Activated T-cell treated with anti-CD3 and anti-CD28 coated beads, Interleukin-2, amount 50 U/mL, for 1 hour (primary cell): ENCODE results near the gene ZNF430.
"Not testable (repeated sequence)": the region's sequence is repeated elsewhere in the genome, so short reads cannot be mapped to it uniquely, and the experiment has no call there.

Experiments
- DNase-seq: peaks from one replicate; pipeline ENCODE4 v3.0.0-alpha.2; 2020

ZNF430 gene

GRCh38 chr19:21020298-21021227 is at the start of gene ZNF430:
TSS of gene ZNF430 (plus strand) at chr19:21020657. CDS start at chr19:21020801, 144 bp downstream.
- DNase-seq, result peak; percentile 84

GRCh38 chr19:20992788-20993187 is 27.7 kb upstream of the ZNF430 start:
- DNase-seq, result not testable (repeated sequence)

- DNase-seq, result peak; percentile 80
Measured at GRCh38 chr19:20999731-21000352, 20.6 kb upstream of the ZNF430 start.

DNA sequence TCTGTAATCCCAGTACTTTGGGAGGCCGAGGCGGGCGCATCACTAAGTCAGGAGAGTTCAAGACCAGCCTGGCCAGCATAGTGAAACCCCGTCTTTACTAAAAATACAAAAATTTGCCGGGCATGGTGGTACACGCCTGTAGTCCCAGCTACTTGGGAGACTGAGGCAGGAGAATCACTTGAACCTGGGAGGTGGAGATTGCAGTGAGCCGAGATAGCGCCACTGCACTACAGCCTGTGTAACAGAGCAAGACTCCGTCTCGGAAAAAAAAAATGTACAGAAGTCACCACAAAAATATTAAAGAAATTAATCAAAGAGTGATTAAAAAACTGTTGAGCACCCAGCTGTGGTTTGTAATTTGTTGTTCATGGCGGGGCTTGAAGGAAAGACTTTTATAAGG is 781 bp downstream of the ZNF430 start:
- not testable (repeated sequence) for DNase-seq

GRCh38 chr19:21022996-21023395 is 2.5 kb downstream of the ZNF430 start:
- no peak for DNase-seq

DNA sequence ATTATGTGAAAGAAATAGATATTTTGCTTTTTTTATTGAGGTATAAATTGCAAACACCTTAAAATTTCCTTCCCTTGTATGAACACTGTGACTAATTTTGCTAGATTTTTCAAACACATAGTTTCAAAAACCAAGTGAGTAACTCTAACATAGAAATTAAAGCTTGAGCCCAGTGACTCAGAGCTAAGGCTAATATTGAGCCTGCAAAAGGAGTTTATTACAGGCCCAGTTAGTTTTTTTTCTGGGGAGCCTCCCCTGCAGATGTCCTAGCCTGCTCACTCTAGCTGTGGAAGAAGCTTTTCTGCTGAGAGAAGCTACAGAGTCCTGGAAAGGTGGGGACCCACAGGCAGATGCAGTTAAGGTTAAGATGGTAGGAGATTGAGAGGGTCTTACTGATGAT is 3.4 kb downstream of the ZNF430 start:
- DNase-seq, result no peak

DNA sequence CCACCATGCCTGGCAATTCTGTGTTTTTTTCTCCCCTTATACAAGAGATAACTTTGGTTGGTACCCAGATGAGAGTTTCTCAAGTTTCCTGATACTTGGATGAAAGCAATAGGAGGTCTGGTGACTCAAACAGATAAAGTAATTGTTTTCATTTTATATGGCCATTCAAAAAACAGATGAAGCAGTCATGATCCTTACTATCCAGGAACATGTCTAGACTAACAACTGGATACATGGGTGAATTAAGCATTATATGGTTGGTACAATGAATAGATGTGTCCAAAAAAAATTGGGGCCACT is 8.5 kb downstream of the ZNF430 start:
- DNase-seq, result no peak

GRCh38 chr19:21045028-21045427 is 24.6 kb downstream of the ZNF430 start:
- DNase-seq, result no peak

GRCh38 chr19:21046489-21046888 is 26.0 kb downstream of the ZNF430 start:
- DNase-seq, result no peak

- no peak for DNase-seq
Measured at GRCh38 chr19:21047716-21048115, 27.3 kb downstream of the ZNF430 start.

DNA sequence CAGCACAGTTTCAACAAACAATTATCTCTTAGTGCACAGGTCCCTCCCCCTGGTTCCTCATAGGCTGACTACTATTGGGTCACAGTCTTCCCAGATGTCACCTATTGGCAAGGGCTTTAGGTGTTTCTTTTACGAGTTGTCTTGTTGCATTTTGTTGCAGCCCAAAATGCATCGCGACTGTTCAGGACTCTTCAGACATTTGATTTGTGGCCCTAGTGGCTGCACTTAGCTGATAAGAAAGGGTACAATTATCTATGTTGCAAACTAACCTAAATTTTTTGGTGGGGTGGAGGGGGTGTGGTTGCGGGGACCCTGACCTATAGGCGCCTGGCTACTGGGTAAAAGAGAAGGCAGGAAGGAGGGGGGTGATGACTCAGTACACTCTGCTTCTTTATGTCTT is 32.4 kb downstream of the ZNF430 start:
- DNase-seq, result no peak

DNA sequence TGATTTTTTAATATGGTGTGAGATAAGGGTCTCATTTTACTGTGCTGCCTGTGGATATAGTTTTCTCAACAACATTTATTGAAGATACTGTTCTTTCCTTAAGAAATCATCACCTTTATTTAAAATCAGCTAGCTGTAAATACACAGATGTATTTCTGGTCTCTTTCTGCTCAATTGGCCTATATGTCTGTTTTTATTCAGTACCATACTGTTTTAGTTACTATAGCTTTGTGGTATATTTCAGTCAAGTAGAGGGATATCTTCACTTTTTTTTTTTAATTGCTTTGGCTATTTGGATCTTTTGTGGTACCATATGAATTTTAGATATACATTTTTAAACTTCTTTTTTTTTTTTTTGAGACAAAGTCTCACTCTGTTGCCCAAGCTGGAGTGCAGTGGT is 44.9 kb downstream of the ZNF430 start:
- DNase-seq, result no peak

DNA sequence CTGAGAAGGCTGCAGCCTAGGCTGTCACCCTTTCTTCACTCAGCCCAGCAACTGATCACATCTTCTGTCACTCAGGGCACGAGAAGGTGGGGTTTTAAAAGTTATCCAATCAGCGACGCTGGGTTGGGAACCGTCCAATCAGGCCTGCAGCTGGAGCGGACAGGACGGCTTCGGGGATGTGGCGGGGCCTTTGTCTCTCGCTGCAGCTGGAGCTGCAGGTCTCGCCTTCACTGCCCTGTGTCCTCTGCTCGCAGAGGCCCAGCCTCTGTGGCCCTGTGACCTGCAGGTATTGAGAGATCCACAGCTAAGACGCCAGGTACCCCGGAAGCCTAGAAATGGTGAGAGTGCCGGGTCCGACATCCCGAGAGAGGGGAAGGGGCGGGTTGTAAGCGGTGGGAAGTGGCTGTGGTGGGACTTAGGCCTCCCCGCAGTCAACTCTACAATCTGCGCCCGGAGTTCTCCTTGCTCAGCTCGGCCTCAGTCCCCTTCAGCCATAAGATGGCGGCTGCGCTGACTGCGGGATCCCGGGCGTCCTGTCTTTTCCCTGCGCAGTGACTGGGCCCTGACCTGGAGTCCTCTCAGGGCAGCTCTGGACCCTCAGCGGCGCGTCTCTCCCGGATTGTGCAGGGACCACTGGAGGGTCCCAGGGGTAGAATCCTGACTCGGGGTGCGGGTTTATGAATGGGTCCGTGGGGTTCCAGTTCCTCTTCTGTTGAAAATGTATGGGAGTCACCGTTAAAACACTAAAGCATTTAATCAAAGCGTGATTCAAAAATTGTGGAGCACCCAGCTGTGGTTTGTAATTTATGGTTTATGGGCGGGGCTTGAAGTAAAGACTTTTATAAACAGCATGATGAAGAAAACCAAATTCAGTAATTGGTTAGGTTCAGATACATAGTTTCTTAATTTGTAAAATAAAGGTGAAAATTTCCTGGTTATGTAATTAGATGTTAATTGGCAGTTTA is 61.8 kb downstream of the ZNF430 start, which contains the start of gene ZNF714:
ZNF714 (plus strand) TSS at position 193 of the 965 bp plus-strand sequence. CDS start 16,066 bp downstream, outside the sequence.
- DNase-seq, result peak; percentile 72

DNA sequence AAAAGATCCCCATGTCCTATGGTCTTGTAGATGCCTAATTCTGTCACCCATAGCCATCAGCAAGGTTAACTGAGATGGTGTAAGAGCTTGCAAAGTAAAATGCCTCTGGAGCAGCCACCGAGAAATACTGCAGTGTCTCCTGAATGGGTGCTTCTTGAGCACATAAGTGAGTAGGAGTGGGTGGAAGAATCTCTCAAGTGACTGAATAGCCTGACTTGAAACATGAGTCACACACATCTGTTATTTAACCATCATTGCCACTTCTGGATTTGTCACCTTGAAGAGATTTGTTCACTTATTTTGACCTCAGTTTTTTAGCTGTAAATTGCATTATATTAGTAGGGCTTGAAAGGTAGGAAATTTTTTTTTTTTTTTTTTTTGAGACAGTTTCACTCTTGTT is 63.9 kb downstream of the ZNF430 start:
- DNase-seq, result no peak

DNA sequence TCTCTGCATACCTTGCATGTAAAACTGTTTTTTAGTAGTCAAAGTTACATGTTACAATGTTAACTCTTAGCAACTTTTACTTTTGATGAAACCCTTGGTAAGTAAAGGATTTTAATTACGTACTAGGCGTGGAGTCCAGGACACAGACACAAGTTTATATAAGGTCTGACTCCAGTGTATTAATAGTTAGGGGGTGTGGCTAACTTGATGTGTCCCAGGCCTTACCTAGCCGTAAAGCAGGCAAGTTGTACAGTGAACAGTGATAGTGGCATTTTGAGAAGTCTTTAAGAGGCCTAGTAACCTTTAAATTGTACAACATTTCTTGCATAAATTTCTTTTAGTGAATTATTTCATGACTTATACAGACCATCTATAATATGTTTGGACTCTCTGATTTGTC is 67.4 kb downstream of the ZNF430 start:
- DNase-seq, result no peak

GRCh38 chr19:21092109-21092508 is 71.7 kb downstream of the ZNF430 start:
- DNase-seq, result no peak

DNA sequence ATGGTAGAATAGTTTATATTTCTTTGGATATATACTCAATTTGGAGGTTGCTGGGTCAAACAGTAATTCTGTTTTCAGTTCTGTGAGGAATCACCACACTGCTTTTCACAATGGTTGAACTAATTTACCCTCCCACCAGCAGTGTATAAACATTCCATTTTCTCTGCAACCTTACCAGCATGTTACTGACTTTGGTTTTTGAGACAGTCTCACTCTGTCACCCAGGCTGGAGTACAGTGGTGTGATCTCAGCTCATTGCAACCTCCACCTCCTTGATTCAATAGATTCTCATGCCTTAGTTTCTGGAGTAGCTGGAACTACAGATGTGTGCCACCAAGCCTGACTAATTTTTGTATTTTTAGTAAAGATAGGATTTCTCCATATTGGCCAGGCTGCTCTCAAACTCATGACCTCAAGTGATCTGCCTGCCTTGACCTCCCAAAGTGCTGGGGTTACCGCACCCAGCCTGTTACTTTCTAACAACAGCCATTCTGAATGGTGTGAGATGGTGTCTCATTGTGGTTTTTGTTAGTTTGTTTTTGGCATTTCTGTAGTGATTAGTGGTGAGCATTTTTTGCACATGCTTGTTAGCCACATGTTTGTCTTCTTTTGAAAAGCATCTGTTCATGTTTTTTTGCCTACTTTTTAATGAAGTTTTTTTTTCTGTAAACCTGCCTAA is 74.0 kb downstream of the ZNF430 start:
- DNase-seq, result no peak

DNA sequence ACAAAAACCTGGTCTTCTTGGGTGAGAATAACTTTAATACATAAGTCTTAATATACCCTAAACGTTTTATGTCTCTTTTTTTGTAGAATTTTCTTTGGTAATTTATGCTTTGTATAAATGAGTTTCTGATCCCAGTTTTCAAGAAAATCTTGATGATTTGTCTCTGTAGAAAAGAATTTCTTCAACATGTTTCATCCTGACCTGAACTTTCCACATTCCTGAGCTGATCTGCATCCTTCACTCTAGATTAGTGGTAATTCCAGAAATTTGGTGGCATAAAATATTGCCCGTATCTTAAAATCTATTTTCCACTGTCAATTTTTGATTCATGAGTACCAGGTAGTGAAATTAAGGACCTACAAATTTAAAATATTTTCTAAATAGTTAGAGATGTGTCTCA is 77.8 kb downstream of the ZNF430 start:
- no peak for DNase-seq

GRCh38 chr19:21101521-21102242 is 81.2 kb downstream of the ZNF430 start:
- no peak for DNase-seq

DNA sequence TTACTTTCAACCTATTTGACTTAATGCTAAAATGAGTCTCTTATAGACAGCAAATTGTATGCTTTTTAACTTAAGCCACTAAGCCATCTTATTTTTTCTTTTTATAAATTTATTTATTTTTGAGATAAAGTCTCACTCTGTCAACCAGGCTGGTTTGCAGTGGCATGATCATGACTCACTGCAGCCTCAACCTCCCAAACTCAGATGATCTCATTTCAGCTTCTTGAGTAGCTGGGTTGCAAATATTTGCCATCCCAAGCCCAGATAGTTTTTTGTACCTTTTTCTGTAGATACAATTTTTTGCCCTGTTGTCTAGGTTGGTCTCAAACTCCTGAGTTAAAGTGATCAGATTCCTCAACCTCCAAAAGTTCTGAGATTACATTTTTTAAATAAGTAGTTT is 88.7 kb downstream of the ZNF430 start:
- DNase-seq, result no peak
